GM12872 (cell line): ENCODE measurements around the gene EDN1.

ENCODE experiments used
- CTCF ChIP-seq: IDR thresholded peaks from 3 replicates; pipeline ENCODE4 v1.5.1; 2011; ENCODE audit warnings: low read depth, mild to moderate bottlenecking, low read length, moderate library complexity; ENCODE audit not compliant: insufficient read depth

The EDN1 gene

GRCh38 chr6:12344296-12344695, 54.1 kb downstream of the EDN1 start:
- TF ChIP-seq CTCF: no peak

- no peak for TF ChIP-seq CTCF
Measured at GRCh38 chr6:12344961-12345693, 55.0 kb downstream of the EDN1 start.

GRCh38 chr6:12345694-12346058, 55.5 kb downstream of the EDN1 start:
- no peak for TF ChIP-seq CTCF
